Panc1 (cell line): ENCODE data around the gene SBF2. TPM values are rescaled to one million over a fixed set of nuclear protein-coding genes. Genes with fewer than 3 reads are reported as not detected.

Experiments used
- ATAC-seq: fragments of 200-7000 bp; cut with Tn5 transposase; 2 replicates; pipeline ENCODE4 v1.9.1; 2020; ENCODE audit warnings: mild to moderate bottlenecking, moderate library complexity
- BruUV-seq: library from RNA; stranded (reverse); fragments of 400-500 nt; replicated peaks from 2 replicates; lab custom pipeline; 2021; lab: Mats Ljungman, UMichigan
- CTCF ChIA-PET: fragments of 300-600 bp; sonication (Branson Sonifier 250); formaldehyde crosslinking; loops from one replicate; lab custom pipeline; 2022; ENCODE audit warnings: antibody characterized with exemption; lab: Charles Lee
- POLR2A ChIA-PET: fragments of 300-600 bp; sonication (Branson Sonifier 250); formaldehyde crosslinking; loops from one replicate; lab custom pipeline; 2022; ENCODE audit warnings: antibody characterized with exemption; lab: Charles Lee
- DNase-seq: peaks from one replicate; pipeline ENCODE4 v3.0.0-alpha.2; 2010; ENCODE audit warnings: low read depth, low spot score
- H3K27ac ChIP-seq: 2 replicates; pipeline ENCODE4 v1.5.1; 2011; ENCODE audit warnings: mild to moderate bottlenecking, low read length, inconsistent platforms
- H3K27me3 ChIP-seq: fragments of 200-500 bp; sonication (Bioruptor generic); 2 replicates; pipeline ENCODE4 v1.6.0; 2014; ENCODE audit warnings: low read length, inconsistent platforms; ENCODE audit not compliant: control insufficient read depth, insufficient read depth
- H3K36me3 ChIP-seq: fragments of 200-500 bp; sonication (Bioruptor generic); 2 replicates; pipeline ENCODE4 v1.5.1; 2014; ENCODE audit warnings: inconsistent platforms, mild to moderate bottlenecking, low read length, moderate library complexity; ENCODE audit not compliant: control insufficient read depth, insufficient read depth
- H3K4me1 ChIP-seq: 2 replicates; pipeline ENCODE4 v1.5.1; 2011; ENCODE audit warnings: inconsistent platforms, mild to moderate bottlenecking, low read length, moderate library complexity; ENCODE audit not compliant: control insufficient read depth, insufficient read depth
- H3K4me3 ChIP-seq, 2 experiments: 2 replicates each; pipeline ENCODE4 v1.5.1; 2011 to 2012; ENCODE audit warnings: low read depth in 2 of 2, low read length in 2 of 2, mild to moderate bottlenecking in 2 of 2, inconsistent platforms in 1 of 2, moderate library complexity in 1 of 2
- H3K9me3 ChIP-seq: fragments of 200-500 bp; sonication (Bioruptor generic); 2 replicates; pipeline ENCODE4 v1.5.1; 2014; ENCODE audit warnings: low read depth, mild to moderate bottlenecking, inconsistent platforms, low read length, moderate library complexity; ENCODE audit not compliant: control insufficient read depth, insufficient read depth
- CTCF ChIP-seq: fragments of 450-650 bp; IDR thresholded peaks from 2 replicates; pipeline ENCODE4 v1.5.1; 2017; ENCODE audit warnings: mild to moderate bottlenecking
- POLR2AphosphoS5 ChIP-seq: IDR thresholded peaks from 2 replicates; pipeline ENCODE4 v1.6.1; 2012; ENCODE audit warnings: mild to moderate bottlenecking, low read depth, low read length, moderate library complexity
- REST ChIP-seq, 2 experiments: IDR thresholded peaks; 2 replicates each; pipeline ENCODE4 v1.6.1; 2011 to 2012; ENCODE audit warnings: low read depth in 2 of 2, control low read depth in 1 of 2, low read length in 1 of 2, mild to moderate bottlenecking in 1 of 2, moderate library complexity in 1 of 2; ENCODE audit not compliant: insufficient read depth in 1 of 2
- SIN3A ChIP-seq: IDR thresholded peaks from 2 replicates; pipeline ENCODE4 v1.6.1; 2012; ENCODE audit warnings: low read depth, mild to moderate bottlenecking, low read length, moderate library complexity, borderline replicate concordance; ENCODE audit not compliant: insufficient read depth
- TCF7L2 ChIP-seq: IDR thresholded peaks from 2 replicates; pipeline ENCODE4 v1.6.1; 2011; ENCODE audit warnings: mild to moderate bottlenecking, low read depth, low read length, inconsistent platforms
- in situ Hi-C: cut with HindIII; loops from 2 replicates; pipeline ENCODE4 v1.10.0; 2016; ENCODE audit warnings: low sequenced_read_pairs, low pct_unique_long_range_greater_than_20kb
- intact Hi-C: fragments of 100-400 bp; cut with micrococcal nuclease; formaldehyde crosslinking; loops from one replicate; pipeline ENCODE4 v1.10.0; 2022; ENCODE audit not compliant: unreplicated experiment
- total RNA-seq: library from RNA; stranded (reverse); gene quantifications from one replicate; pipeline ENCODE4 v1.2.1, GENCODE V29; 2021; ENCODE audit not compliant: unreplicated experiment

SBF2 gene
- total RNA-seq, 1 experiment from 2014 or later, result 65.0 TPM

- BruUV-seq, result no TSS peak
- in situ Hi-C loops, result no loop called here
- Histone ChIP-seq H3K36me3 (no peaks in the 10 kb centered on the region), H3K4me1 (peaks cover 18% of the 10 kb centered on the region), H3K9me3 (peaks cover 19% of the 10 kb centered on the region), H3K27me3 (no peaks in the 10 kb centered on the region), H3K27ac (peak overlapping the region; percentile 73; the same call in 1 of the 2 replicates), H3K4me3 (no peak overlapping the region)
- POLR2A ChIA-PET, result interaction anchor here (0.6 to 0.7 kb wide), 2 partner anchors 40 to 814 kb away, joined by 5 to 11 read pairs; no protein-coding TSS in a partner anchor
- ATAC-seq (no peak), DNase-seq (no peak)
- TF ChIP-seq REST (IDR thresholded peaks at IDR 0.05; ENCODE audit: insufficient read depth in 1 of 2, low read depth in 2 of 2, low read length in 1 of 2) (no peak), TCF7L2 (no peak), POLR2AphosphoS5 (no peak), CTCF (no peak), SIN3A (no peak)
- intact Hi-C loops, result loop anchor here (10.0 kb wide), 1 partner anchor 342 kb away; no protein-coding TSS in a partner anchor
- CTCF ChIA-PET, result no interaction called here
Measured at GRCh38 chr11:10096987-10097386, 197.0 kb downstream of the SBF2 start.

- intact Hi-C loops, result loop anchor here (10.0 kb wide), 1 partner anchor 341 kb away; no protein-coding TSS in a partner anchor
Measured at GRCh38 chr11:10095412-10096208, 198.4 kb downstream of the SBF2 start.

More at GRCh38 chr11:10095412-10096208, 198.4 kb downstream of the SBF2 start:
- Histone ChIP-seq H3K36me3 (no peaks in the 10 kb centered on the region), H3K4me1 (peaks cover 25% of the 10 kb centered on the region), H3K9me3 (peaks cover 19% of the 10 kb centered on the region), H3K27ac (peak overlapping the region; percentile 73), H3K4me3 (no peak overlapping the region), H3K27me3 (no peaks in the 10 kb centered on the region)
- CTCF ChIA-PET, result no interaction called here
- POLR2A ChIA-PET, result interaction anchor here (0.5 kb wide), 1 partner anchor 90 kb away, joined by 3 read pairs; no protein-coding TSS in a partner anchor
- DNase-seq, result no peak
- TF ChIP-seq SIN3A (no peak), TCF7L2 (peak; percentile 87), CTCF (no peak), POLR2AphosphoS5 (peak; percentile 79), REST (IDR thresholded peaks at IDR 0.05; ENCODE audit: insufficient read depth in 1 of 2, low read depth in 2 of 2, low read length in 1 of 2) (no peak)
- in situ Hi-C loops, result no loop called here
- no TSS peak for BruUV-seq
- peak; percentile 87 for ATAC-seq
